Left renal cortex interstitium (tissue), 4 donors: ENCODE data around the gene SWI5. TPM values are rescaled to one million over a fixed set of nuclear protein-coding genes. Genes with fewer than 3 reads are reported as not detected.
"Not testable (repeated sequence)": the region's sequence is repeated elsewhere in the genome, so short reads cannot be mapped to it uniquely, and the experiment has no call there.

Source experiments
- DNase-seq, 4 donors: peaks; one replicate each; pipeline ENCODE4 v3.0.0-alpha.2; 2013; ENCODE audit warnings: low read depth in 4 of 4, low spot score in 2 of 4, missing footprints in 1 of 4
- polyA plus RNA-seq, 4 donors: library from polyadenylated mRNA; unstranded; fragments of 120-200 nt; gene quantifications; one replicate each; pipeline ENCODE4 v1.2.1, GENCODE V29; 2013; ENCODE audit not compliant: insufficient read length in 4 of 4

Gene SWI5
- 10 to 100 TPM; 29.2 to 37.0 (median 33.2) TPM for polyA plus RNA-seq

DNA sequence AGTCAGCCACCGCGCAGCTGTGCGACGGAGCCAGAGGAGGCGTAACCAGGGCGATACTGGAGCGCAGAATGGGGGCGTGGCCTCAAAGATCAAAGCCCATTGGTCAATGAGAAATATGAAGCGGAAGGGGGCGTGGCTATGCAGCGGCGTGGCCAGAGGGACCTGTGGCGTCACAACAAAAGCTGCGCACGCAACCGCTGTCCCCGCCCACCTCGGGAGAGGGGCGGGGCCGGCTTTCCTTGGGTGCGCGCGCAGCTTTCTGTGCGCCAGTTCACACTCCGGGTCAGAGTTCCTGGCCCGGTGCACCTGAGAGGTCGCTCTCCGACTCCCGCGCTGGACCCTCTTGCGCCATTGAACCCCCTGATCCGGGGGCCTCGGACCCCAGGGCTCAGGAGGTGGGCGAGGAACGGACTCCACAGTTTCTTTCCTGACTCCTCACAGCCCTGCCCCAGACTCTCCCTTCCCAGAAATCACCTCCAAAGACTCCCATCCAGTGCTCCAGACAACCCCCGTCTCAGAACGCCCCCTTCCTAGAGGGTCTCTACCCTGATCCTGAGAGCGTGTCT lies at the start of gene SWI5:
TSS of gene SWI5 (plus strand) at position 269 of the 566 bp plus-strand sequence.
- peak; percentile 95 to 100 (median 100) for DNase-seq

DNA sequence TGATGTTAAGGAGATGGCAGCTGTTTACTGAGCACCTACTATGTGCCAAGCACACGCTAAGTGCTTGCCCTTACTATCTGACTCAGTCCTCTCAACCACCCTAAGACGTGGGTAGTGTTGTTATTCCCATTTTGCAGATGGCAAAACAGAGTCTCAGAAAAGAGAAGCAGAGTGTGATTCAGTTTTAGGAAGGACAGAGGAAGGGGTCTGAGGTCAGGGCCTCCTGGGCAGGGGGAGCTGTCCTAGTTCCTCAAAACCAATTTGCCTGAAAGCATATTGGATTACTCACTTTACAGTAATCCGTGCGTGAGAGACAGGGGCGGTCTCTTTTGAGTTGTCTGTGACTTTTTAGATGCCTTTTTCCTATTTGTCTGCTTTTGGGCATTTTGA lies 49.7 kb upstream of the SWI5 start:
- no peak for DNase-seq

DNA sequence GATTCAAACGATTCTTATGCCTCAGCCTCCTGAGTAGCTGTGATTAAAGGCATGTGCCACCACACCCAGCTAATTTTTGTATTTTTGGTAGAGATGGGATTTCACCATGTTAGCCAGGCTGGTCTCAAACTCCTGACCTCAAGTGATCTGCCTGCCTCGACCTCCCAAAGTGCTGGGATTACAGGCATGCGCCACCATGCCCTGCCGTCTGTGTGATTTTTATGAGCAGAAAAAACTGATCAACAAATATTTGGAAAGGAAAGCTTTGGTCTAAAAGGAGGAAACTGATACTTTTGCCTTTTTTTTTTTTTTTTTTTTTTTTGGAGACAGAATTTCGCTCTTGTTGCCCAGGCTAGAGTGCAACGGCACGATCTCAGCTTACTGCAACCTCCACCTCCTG lies 45.2 kb upstream of the SWI5 start:
- DNase-seq, result not testable (repeated sequence)

DNA sequence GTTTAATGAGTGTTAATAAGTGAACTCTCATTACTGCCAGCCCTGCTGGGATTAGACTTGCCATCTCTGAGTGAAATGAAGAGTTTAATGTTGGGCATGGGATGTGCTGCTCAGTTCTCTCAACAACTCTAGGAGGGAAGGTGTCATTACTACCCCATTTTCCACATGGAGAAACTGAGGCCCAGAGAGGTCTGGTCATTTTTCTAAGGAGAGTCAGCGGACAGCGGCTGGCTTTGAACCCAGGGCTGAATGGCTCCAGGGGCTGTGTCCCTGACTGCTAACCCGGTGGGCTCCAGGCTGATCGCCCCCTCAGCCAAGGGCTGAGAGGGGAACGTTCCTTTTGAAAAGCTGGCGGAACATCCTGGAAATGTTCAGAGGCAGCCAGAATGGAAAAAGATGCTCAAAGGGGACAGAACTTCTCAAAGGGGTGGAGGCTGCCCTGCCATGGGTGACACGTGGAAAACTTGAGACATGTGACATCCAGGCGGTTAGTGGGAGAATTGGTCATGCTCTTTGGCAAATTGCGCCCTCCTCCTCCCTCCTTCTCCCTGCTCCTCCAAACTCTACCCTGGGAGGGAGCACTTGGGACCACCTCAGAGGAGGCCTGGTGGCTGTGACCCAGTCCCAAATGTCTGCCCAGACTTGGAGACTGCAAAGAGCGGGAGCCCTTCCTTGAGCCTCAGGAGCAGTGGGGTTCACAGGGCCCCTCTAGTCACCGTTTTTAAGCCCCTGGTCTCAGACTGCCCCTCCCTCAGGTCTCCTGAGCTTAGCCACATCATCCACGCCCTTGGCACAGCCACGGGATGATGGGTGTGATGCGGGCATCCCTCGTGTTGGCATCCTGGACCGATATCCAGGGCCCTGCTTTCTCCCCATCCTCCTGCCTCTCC lies 44.2 kb upstream of the SWI5 start:
- no peak for DNase-seq

DNA sequence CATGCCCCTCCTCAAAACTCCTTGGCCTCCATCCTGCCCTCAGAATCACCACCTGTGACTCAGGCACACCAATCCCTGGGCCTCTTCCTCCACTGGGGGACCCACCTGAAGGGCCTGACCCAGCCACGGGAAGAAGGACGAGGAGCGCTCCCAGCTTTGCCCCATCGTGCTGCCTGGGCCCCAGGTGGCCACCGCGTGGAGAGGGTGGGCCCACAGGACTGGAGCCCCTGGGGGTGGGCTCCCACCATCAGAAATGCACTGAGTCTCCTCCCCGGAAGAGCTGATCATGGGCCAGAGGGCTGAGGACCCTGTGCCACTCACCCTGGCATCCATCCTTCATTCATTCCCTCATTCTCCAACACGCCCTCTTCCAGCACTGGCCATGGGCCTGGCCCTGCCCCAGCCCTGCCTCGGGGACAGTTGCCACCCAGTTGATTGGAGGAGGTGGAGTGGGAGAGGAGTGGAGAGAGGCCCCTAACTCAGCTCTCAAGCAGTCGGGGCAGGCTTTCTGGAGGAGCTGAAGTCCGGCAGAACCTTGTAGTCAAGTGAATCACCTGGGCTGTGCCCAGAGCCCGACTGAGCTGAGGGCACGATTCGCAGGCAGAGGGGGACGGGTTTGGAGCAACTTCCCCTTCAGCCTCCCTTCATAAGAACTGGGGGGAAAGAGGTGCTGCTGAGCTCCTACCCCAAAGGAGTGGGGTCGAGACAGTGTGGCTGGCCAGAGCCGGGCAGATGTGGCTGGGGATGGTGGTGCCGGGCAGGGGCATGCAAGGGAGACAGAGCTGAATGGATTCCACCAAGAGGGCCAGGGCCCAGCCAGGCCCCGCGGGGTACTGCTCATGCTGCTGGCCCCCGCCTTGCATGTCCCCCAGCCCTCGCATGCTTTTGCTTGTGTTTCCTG lies 43.3 kb upstream of the SWI5 start:
- DNase-seq, result no peak

DNA sequence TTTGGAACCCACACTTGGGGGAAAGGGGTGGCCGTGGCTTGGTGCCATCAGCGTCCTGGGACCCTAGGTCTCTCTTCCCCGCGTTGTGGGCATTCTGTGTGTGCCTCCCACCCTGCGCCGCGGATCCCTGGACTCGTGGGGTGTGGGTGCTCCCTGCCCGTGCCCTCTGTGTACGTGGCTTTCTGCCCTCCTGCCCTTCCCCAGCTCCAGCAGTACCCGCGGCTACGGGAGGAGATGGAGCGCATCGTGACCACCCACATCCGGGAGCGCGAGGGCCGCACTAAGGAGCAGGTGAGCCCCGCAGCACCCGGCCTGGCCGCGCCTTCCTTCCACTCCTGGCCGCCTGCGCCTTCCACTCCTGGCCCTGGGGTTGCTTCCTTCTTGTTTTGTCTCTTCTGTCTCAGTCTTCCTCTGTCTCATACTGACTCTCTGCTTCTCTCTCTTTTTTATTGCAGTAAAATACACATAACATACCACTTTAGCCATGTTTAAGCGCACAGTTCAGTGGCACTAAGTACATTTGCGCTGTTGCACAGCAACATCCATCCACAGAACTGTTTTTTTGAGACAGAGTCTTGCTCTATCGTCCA lies 42.2 kb upstream of the SWI5 start:
- no peak for DNase-seq

DNA sequence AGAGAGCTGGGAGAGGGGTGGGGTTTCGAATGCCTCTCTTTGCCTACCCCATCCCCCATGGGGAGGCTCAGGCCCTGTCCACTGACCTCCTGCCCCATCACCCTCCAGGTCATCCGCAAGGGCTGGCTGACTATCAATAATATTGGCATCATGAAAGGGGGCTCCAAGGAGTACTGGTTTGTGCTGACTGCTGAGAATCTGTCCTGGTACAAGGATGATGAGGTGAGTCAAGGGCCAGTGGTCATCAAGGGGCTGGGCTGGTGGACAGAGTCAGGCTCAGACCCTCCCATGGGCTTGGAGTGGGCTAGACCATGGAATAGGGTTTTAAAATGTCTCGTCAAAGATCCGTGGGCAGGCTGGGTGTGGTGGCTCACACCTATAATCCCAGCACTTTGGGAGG lies 34.0 kb upstream of the SWI5 start:
- DNase-seq, result no peak

DNA sequence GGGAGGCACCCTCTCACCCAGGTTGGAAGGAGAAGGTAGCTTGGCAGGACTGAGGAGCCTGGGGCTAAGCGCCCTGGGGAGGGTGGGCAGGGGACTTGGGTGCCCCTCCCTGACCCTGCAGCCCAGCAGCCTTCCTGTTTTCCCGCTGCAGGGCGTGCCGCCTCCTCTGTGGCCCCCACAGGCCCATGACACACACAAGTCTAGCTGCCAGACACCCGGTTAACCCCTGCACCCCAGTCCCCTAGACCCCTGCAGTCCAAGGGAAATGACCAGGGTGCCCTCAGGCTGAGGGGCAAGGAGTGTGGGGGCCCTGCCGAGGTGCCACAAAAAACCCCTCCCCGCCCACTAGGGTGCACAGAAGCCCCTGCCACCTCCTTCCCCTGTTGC lies 33.3 kb upstream of the SWI5 start:
- no peak for DNase-seq

DNA sequence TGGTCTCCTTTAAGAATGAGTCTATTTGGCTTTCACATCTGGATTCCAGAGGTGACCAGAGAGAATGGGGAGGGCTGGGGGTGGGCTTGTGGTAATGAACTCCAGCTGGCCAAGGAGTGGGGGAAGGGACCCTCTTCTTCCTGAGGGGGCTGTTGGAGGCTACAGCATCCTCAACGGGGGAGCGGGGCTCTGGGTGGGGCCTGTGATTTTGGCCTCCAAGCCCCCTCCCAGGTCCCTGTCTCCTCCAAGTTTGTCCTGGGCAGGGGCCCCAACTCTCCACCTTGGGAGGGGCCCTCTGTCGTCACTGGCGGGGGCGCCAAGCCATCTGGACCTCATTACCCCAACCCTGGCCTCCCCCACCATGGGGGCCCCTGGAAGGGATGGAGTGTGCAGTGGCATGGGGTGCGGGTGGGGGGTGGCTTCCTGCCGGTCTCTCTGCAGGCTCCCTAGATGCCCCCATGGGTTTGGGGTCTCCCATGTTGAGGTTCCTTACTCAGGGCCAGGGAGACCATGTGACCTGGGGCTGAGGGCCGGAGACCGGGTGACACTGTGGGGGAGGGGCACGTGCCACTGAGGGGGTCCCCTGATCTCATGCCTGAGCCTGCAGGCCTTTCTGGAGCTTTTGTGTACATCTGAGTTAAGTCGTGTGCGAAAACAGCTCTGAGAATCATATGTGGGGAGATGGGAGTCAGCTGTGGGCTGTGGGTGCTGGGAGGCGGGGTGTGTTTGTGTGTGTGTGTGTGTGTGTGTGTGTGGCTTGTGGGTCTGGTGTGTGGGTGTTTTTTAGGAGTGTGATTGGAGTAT lies 32.7 kb upstream of the SWI5 start:
- DNase-seq, result no peak

DNA sequence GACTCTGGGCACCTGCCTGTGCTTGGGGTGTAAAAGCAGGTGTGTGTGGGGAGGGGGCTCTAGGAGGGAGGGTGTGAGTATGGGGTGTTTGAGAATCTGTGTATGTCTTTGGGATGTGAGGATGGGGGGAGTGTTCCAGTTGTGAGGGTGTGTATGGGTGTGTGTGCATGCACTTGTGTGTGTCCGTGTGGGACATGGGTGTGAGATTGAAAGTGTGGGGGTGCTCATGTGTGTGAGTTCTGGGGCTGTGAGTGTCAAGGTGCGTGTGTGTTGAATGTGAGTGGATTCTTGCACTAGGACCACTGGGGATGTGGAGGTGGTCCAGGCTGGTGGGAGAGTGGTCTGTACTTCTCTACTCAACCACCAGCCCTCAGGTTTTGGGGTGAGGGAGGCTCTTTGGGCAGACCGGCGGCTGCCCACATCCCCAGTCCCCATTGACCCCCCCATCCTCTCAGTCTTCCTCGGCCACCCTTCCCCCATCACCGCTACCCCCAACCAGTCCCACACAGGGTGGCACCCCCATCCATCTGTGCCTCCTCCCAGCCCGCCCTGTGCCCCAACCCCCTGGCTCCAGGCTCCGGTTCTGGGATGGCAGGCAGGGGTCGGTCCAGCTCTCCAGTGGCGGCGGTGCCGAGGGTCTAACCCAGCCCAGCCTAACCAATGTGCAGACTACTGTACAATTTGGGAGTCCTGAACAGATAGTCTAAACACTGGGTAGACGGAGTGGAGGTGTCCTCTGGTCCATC lies 31.8 kb upstream of the SWI5 start:
- no peak for DNase-seq

DNA sequence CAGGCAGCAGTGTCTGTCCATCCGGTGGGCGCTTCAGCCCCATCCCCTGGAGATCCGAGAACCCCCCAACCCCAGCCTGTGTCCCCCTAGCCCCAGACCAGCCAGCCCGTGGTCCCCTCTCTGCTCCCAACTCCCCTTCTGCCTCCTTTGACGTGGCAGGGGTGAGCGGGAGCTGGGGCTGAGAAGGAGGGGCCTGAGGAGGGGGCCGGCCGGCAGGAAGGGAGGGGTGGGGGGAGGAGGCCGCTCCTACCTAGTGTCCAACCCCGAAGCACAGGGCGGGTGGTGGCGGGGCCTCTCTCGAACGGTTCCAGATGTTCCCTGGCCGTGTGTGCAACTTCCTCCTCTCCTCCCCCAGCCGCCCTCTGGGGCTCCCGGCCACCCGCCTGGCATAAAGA lies 31.2 kb upstream of the SWI5 start:
- DNase-seq, result peak in 2 of 4 donors; percentile 79 to 87

DNA sequence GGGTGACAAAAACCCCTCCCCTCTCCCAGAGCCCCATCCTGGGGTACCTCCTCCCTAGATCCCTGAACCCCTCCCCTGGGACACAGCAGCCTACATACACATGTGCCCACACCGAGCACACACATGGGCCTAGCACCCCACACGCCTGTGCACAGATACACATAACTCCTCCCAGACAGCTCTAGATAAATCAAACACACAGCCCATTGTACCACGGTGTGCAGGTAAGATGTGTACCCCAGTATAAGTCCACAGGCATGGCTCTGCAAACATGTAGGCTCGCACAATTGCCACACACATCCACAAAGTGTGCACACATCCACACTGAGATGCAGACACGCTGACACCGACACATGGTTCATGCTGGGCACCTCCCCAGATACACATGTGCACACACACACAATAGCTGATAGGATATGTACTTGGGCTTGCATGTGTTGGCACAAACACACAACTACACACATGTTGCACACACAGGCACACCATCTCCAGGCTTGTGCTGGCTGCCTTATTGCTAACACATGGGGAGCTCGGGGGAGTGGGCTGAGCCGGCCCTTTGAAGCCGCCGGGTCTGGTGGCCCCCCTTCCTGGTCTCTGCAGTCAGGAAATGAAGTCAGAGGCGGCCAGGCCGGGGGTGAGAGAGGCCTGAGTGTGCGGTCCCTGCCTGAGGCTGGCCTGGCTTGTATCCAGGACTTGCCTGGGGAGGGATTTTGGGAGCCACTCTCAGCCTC lies 30.5 kb upstream of the SWI5 start:
- DNase-seq, result peak in 1 of 4 donors; percentile 76

DNA sequence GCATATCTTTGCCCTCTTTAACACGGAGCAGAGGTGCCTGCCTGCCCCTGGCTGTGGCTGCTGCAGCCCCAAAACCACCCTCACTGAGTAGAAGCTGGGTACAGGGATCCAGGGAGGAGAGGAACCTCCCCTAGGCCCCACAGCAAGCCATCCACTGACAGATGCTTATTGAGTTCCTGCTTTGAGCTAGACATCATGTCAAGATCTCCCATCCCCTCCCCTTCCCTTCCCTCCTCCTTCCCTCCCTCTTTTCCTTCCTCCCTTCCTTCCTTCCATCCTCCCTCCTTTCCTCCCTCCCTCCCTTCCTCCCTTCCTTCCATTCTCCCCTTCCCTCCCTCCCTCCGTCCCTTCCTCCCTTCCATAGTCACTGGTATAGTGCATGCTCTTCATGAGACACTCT lies 29.6 kb upstream of the SWI5 start:
- no peak for DNase-seq

DNA sequence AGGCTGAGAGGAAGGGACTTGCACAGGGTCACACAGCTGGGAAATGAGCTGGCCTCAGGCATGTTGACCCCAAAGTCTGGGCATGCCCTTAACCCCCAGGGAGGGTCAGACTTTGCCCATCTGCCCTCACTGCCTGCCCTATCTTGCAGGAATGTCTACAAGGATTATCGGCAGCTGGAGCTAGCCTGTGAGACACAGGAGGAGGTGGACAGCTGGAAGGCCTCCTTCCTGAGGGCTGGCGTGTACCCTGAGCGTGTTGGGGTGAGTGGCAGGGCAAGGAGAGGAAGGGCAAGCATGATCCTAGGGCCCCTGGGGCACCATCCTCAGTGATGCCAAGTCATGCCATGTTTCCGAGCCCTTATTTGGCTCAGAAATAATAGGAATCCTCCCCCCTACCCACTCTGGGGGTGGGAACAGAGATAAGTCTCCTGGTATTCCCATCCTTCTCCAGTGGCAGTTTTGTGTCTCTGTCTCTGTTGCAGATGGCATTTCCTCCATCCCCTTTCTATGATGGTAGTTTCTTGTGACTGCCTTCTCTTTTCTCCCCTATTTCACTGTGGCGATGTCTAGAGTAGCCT lies 28.8 kb upstream of the SWI5 start:
- DNase-seq, result no peak

DNA sequence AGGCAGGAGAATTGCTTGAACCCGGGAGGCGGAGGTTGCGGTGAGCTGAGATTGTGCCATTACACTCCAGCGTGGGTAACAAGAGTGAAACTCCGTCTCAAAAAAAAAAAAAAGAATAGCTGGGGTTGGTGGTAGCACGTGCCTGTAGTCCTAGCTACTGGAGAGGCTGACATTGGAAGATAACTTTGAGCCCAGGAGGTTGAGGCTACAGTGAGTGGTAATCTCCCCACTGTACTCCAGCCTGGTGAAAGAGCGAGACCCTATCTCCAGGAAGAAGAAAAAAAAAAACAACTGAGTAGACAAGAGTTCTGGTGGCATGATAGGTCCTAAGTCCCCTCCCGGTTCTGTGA lies 26.5 kb upstream of the SWI5 start:
- no peak for DNase-seq

DNA sequence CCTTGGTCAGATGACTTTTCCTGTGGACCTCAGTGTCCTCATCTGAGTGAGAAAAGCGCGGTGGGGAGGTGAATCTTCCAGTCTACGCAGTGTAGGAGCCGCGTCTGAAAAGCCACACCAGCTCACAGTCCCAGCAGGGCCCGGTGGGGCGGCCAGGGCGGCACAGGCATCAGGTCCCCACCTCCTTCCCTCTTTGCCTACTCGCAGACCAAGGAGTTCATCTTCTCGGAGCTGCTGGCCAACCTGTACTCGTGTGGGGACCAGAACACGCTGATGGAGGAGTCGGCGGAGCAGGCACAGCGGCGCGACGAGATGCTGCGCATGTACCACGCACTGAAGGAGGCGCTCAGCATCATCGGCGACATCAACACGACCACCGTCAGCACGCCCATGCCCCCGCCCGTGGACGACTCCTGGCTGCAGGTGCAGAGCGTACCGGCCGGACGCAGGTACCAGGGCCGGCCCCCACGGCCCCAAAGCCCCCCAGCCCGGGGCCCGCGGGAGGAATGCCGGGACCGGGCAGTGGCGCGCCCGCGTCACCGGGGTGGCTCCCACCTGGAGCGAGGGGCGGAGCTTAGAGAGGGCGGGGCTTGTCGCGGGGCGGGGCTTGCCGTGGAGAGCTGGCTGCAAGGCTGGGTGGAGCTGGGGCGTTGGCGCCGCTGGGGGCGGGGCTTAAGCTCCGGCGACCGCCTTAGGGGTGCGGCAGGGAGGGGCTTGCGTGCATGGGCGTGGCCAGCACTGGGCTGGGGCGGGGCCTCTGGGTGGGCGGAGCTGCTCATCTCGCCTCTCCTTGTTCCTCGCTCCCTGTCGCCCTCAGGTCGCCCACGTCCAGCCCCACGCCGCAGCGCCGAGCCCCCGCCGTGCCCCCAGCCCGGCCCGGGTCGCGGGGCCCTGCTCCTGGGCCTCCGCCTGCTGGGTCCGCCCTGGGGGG lies 25.9 kb upstream of the SWI5 start:
- DNase-seq, result peak in 1 of 4 donors; percentile 15
